GM12872 (cell line): ENCODE results near the gene PITPNM2.

Experiments used
- TF ChIP-seq, protein P1 (sequence below): IDR thresholded peaks from 3 replicates; pipeline ENCODE4 v1.5.1; 2011; ENCODE audit warnings: low read depth, mild to moderate bottlenecking, low read length, moderate library complexity; ENCODE audit not compliant: insufficient read depth

PITPNM2 gene

DNA sequence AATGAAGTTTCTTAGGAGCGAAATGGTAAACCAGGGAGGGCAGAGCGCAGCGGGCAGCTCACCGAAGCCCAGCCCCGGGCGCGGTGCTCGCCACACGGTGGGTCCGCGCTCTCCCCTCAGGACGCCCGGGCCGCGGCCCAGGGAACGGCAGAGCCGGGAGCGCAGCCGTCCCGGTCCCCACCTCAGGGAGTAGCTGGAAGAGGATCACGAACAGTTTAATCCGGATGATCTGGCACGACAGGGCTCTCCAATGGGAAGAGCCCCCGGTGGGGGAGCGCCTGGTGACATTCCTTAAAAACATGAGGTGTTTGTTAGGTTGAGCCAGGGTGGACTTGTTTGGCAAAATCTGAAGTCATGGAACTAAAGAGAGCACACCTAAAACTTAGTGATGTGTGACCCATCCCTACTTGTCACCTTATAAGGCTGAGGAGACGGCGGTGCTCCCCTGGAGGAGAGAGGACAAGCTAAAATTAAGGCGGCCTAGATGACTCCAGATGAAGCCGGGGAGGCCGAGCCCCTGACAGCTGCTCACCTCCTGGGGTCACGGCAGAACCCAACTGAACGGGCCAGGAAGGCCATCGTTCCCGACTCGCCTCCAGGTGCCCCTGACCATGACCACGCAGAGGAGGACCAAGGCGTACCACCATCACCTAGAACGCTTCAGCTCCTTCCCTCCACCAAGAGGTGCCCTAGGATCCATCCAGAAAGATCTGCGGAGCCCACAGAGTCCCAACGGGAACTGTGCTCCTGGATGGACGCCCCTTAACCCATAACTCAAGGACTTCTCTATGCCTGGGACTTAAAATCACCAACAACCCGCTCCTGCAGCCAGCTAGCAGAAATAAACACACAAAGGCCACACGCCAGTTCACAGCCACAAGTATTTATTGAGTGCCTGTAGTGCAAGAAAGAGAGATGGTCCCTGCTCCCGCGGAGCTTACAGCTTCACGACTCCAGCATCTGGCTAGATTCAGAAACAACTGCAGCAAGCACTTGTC, 866 bp upstream of the PITPNM2 start:
- TF ChIP-seq, protein P1, sequence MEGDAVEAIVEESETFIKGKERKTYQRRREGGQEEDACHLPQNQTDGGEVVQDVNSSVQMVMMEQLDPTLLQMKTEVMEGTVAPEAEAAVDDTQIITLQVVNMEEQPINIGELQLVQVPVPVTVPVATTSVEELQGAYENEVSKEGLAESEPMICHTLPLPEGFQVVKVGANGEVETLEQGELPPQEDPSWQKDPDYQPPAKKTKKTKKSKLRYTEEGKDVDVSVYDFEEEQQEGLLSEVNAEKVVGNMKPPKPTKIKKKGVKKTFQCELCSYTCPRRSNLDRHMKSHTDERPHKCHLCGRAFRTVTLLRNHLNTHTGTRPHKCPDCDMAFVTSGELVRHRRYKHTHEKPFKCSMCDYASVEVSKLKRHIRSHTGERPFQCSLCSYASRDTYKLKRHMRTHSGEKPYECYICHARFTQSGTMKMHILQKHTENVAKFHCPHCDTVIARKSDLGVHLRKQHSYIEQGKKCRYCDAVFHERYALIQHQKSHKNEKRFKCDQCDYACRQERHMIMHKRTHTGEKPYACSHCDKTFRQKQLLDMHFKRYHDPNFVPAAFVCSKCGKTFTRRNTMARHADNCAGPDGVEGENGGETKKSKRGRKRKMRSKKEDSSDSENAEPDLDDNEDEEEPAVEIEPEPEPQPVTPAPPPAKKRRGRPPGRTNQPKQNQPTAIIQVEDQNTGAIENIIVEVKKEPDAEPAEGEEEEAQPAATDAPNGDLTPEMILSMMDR = no peak

DNA sequence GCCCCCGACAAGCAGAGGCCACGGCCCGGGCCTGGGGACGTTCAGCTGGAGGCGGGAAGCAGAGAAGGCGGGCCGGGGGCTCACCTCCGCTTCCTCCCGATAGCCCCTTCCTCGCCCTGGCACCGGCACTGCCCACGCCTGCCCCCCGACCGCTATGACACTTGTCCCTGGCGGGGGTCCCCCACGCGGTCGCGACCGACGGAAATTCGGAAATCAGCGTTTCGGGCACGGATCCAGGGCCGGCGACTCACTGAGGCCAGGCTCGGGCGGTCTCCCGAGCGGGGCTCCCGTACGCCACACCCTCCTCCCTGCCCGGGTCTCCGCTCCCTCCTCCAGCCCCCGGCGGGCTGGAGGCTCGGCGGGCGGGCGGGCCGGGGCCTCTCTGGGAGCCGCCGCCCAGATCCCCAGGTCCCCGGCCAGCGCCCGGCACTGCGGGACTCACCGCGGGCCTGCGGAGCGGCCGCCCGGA, 581 bp downstream of the PITPNM2 start:
- TF ChIP-seq, protein P1 = no peak

DNA sequence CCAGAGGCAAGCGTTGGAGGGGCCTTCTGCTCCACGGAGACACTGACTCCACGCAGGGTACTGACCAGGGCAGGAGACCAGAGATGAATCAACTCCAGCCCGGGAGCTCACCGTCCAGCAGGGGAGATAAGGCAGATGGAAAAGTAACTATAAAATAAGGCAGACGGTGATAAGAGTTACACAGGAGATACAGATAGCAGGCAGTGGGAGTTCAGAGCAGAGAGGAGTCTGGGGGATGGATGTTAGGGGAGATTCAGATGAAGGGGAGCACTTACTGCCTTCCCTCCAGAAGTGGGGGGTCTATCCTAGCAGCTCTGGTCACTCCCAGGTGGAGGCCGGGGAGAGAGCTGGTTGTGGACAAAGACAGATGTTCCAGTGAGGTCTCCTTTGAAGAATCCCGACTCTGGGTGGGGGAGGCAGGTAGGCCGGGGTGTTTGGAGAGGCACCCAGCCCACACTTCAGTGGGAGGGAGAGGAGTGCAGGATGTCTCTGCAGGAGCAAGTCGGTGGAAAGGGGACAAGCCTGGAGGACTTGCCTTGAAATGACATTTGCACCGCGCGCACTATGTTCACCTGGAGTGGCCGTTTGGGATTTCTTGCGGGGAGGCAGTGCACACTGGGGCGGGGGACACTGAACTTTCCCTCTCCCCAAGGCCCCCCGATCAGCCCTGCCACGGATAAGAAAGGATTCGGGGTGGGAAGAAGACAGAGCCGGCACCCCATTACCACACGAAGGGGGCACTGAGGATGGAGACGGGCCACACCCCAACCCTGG, 1.2 kb downstream of the PITPNM2 start:
- TF ChIP-seq, protein P1 = no peak

DNA sequence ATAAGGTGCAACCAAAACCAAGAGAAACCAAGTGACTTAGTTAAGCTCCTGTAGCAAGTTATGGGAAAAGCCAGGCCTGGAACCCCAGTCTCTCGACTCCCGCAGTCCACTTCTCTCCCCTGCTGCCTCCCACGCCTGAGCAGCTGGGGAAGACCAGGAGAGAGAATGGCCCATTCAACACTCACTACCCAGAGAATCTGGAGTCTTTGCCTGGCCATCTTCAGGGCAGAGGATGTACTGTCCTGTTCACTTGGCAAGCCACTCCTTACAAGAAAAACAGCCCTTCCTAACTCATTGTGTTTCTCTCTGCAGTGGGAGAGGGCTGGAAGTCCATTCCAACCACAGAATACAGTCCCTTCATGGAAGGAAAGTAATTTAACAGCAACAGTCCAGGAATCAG, 1.8 kb downstream of the PITPNM2 start:
- TF ChIP-seq, protein P1 = no peak

DNA sequence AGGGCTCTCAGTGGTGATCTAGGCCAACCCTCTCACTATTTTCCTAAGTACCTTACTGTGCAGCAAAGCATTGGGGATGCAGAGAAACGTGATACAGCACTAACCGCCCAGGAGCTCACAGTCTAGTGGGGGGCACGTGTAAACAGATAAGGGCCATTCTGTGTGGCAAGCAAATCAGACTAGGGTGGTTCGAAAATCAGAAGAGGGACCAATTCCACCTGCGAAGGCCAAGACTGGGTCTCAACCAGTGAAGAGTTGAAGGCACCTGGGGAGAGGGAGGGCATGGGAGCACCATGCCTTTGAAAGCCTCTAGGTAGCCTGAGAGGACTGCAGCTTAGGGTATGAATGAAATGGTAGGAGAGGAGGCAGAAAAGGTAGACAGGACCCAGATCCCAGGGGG, 2.2 kb downstream of the PITPNM2 start:
- TF ChIP-seq, protein P1 = no peak

DNA sequence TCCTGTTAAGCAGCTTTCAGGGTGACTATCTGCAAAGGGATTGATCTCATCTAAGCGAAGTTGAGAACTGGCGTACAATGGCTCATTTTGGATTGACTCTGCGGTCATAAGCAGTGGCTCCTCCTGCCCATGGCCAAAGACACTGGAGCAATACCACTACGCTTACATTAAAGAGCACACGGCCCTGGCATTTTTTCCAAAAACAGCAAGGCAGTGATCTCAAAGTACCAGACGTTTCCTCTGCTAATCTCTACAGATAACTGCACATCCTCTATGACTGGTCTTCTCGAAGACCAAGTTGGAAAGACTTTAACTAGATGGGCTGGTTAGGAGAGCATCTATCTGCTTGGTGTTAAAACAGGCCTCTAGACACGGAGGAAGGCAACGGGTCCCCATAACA, 2.7 kb downstream of the PITPNM2 start:
- TF ChIP-seq, protein P1 = no peak

DNA sequence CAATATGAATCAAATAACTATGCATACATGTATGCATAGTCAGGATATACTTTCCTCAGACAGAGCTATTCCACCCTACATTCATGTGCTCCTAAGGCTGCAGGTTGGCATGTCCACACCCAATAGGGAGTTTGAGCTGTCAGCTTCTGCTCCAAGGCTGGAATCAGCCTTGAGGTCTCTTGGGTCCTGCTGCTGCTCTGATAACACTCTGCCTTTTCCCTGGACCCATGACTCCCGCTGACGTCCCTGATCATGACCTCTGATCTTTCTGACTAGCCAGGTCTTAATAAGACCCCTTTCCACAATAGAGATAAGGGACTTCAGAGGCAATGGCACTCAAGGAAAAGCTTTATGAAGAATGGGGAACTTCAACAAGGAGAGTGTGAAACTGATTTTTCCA, 5.7 kb downstream of the PITPNM2 start:
- TF ChIP-seq, protein P1 = no peak
